DND-41 (cell line): ENCODE data around the gene RGS7.

ENCODE experiments used
- EZH2 ChIP-seq: IDR thresholded peaks from 3 replicates; pipeline ENCODE4 v1.6.1; 2012; ENCODE audit warnings: borderline replicate concordance, low read depth, mild to moderate bottlenecking, moderate library complexity, low read length, inconsistent platforms; ENCODE audit not compliant: severe bottlenecking
- TF ChIP-seq, protein P1 (sequence below): IDR thresholded peaks from 2 replicates; pipeline ENCODE4 v1.5.1; 2012; ENCODE audit warnings: borderline replicate concordance, low read length, moderate library complexity, mild to moderate bottlenecking; ENCODE audit not compliant: poor library complexity, severe bottlenecking; ENCODE audit errors: extremely low read depth

DNA sequence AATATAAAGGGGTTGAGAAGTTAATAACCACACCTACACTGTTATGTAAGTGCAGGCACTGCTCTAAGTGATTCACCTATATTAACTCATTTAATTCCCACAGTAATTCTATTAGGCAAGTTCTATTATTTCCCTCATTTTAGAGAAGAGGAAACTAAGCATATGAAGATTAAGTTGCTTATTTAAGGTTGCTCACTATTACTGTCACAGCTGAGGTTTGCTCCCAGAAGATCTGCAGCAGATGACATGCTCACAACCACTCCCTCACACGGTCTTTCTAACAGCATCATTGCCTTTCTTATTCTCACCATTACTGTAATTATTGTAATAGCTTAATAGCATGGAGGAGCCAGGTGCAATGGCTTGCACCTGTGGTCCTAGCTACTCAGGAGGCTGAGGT is 548.6 kb downstream of the RGS7 start:
- TF ChIP-seq, protein P1, sequence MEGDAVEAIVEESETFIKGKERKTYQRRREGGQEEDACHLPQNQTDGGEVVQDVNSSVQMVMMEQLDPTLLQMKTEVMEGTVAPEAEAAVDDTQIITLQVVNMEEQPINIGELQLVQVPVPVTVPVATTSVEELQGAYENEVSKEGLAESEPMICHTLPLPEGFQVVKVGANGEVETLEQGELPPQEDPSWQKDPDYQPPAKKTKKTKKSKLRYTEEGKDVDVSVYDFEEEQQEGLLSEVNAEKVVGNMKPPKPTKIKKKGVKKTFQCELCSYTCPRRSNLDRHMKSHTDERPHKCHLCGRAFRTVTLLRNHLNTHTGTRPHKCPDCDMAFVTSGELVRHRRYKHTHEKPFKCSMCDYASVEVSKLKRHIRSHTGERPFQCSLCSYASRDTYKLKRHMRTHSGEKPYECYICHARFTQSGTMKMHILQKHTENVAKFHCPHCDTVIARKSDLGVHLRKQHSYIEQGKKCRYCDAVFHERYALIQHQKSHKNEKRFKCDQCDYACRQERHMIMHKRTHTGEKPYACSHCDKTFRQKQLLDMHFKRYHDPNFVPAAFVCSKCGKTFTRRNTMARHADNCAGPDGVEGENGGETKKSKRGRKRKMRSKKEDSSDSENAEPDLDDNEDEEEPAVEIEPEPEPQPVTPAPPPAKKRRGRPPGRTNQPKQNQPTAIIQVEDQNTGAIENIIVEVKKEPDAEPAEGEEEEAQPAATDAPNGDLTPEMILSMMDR: no peak
- no peak for TF ChIP-seq EZH2
